CD1c-positive myeloid dendritic cell (primary cell): ENCODE measurements around the gene CSTB.
A peak's percentile ranks its signal among the peaks of the same experiment; 100 is the strongest.

Source experiments
- DNase-seq: peaks from one replicate; pipeline ENCODE4 v3.0.0-alpha.2; 2016; ENCODE audit errors: extremely low spot score

CSTB gene

GRCh38 chr21:43810505-43811261, 34.6 kb upstream of the CSTB start:
- DNase-seq: peak; percentile 88

- peak; percentile 16 for DNase-seq
Observed at GRCh38 chr21:43809853-43810504, 33.9 kb upstream of the CSTB start.

DNA sequence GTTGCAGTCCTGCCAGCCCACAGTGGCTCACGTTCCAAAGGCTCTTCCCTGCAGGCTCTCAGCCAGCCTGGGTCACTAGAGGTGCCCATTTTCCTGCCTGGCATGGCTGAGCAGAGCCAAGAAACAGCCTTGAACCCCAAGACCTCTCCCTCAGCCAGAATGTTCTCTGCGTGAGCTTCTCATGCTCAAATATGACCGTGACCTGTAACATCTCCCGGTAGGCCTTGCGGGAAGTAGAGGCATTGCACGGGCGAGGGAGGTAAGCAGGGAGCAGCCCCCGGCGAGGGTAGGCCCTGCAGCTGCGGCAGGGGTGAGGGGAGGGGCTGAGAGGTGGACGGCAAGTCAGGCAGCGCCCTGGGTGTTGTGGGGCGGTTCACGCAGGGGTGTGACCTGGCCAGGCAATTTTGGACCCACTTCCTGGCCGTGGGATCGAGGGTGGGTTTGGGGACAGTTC, 33.3 kb upstream of the CSTB start:
- no peak for DNase-seq

DNA sequence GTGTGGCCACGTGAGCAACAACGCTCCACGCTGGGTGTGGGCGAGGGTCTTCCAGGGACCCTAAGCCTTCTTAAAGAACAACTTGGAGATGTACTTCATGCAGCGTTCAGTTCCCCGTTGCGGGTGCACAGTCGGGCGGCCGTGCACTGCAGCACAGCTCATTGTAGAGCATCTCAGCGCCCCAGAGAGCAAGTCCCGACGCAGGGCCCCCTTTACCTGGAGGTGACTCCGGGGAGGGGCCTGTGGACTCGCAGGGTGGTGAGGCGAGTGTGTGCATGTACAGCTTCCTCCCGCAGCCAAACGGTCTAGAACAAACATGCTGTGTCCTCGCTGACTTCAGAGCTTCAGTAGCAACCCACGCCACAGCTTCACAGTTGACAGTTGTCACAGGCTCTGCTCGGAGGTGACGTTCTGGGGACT, 32.7 kb upstream of the CSTB start:
- no peak for DNase-seq

DNA sequence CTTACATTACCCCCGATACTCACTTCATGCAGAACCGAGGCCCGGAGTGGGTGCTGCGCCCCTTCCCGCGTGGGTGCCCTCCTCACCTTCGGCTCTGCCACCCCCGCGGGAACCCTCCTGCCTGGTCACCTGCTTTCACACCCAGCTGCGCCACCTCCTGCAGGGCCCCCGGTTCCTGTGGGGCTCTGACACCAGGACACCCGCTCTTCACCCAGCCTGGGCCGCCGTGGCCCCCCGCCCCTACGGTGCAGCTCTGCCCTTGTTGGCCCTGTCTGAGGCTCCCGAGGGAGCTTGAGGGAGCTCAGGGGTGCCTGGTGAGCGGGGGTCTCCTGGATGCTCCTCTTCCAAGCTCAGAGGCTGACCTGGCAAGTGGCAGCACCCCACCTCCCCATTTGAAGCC, 32.3 kb upstream of the CSTB start:
- no peak for DNase-seq

GRCh38 chr21:43806017-43806710, 30.1 kb upstream of the CSTB start:
- no peak for DNase-seq

- DNase-seq: peak; percentile 93
Observed at GRCh38 chr21:43805275-43805800, 29.2 kb upstream of the CSTB start.

DNA sequence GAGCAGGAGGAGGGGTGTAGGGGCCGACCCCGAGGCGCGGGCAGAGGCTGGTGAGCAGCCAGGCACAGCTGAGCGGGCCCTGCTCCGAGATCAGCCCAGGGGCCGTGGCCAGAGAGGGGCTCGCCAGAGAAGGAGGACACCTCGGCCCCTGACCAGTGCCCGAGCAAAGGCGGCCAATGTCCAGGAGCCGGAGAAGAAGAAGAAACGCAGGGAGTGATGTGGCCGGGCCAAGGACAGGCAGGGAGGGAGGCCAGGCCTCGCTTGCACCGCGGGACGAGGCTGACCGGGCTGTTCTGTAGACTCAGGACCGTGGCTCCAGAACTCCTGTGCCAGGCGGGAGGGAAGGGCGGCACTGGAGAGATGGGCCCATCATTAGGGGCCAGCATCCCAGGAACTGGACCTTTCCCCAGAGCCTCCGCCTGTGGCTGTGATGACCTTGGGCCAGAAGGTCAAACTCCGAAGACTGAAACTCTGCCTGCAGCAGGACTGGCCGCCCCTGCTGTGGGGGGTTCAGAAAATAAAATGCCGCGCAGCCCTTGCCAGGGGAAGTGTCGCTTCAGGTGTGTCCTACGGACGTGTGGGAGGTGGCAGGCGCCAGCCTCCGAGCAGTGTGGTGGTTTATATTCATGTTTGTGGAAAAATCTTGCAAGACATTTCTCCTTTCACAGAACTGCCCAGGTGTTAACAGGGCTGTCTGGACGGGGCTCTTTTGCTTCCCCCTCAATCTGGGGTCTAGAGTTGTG, 27.6 kb upstream of the CSTB start:
- DNase-seq: no peak

DNA sequence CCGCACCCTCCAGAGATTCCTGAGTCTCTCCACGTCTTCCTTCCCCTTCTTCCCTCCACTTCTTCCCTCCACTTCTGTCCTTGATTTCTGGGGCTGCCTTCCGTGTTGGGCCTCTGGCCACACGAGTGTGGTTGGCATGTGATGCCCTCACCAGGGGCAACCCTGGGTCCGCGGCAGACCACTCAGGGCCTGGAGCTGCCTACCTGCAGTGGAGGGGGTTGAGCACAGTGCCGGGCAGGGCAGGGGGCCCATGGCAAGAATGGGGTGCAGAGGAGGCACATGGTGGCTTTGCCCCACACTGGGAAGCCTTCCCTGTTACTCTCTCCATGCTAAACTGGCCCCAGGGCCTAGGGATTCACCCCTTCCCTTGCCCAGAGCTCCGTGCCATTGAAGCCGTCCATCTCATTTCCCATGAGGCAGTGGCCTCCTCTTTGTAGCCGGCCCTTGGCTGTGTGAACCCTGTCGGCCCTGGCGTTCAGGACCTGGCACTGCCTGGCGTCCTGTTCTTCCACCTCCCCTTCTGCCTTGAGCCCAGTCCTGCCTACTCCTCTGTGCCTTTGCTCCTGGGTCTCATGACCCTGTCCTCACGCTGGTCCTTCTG, 26.7 kb upstream of the CSTB start:
- no peak for DNase-seq

DNA sequence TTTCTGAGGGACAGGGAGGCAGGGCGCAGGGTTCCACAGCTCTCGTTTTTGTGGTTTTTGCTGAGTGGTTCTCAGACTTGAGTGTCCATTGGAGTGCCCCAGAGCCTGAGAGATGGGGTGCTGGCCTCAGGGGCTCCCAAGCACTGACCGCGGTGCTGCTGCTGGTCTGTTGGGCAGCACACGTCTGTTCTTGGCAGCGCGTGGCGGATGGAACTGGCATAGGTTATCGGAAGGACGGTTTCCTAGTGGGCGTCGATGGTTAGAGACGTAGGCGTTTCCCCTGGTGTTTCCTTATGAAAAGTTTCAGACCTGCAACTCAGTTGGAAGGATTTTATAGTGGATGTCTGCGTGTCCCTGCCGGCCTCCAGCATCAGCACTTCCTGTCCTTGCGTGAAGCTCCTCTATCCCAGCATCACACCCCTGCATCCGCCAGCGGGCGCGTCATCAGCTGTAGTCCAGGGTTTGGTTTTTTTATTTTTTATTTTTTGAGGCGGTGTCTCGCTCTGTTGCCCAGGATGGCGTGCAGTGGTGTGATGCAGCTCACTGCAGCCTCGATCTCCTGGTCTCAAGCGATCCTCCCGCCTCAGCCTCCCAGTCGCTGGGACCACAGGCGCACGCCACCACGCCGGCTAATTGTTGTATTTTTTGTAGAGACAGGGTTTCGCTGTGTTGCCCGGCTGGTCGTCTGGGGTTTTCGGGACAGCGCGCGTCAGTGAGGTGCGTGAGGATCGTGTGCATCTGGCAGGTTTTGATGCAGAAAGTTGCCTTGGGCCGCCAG, 25.1 kb upstream of the CSTB start:
- DNase-seq: no peak

DNA sequence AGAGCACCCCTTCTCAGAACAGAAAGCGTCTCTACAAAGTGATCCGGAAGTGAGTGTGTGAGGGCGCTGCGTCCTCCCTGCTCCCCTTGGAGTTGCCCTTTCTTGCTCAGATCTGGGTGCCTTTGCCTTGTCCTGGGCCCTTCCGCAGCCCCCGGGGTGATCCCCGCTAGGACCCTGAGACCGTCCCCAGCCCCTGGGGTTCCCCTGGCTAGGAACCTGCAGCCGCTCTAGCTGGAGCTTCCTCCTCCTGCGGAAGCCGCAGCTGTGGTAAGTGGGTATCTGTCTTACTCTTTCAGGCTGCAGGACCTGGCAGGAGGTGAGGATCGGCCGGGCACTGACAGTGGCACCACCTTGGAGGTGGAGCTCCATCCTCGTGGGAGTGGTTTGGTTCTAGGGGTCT, 24.5 kb upstream of the CSTB start:
- no peak for DNase-seq

DNA sequence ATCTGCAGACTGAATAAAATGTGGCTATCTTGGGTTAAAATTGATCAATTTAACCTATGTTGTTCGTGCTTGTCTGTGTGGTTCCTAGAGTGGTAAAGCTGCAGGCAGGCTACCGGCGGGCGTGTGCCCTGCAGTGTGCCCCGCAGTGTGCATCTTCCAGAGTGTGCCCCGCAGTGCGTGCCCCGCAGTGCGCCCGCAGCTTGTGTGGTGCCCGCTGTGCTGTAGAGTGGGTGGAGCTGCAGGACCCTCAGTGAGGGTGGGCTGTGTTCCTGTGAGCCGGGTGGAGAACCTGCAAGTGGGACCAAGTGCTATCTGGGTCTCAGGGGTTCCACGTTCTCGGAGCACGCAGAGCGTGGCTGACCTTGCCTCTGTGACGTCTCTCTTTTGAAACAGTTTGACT, 24.0 kb upstream of the CSTB start:
- DNase-seq: no peak

GRCh38 chr21:43799301-43799840, 23.3 kb upstream of the CSTB start:
- no peak for DNase-seq

DNA sequence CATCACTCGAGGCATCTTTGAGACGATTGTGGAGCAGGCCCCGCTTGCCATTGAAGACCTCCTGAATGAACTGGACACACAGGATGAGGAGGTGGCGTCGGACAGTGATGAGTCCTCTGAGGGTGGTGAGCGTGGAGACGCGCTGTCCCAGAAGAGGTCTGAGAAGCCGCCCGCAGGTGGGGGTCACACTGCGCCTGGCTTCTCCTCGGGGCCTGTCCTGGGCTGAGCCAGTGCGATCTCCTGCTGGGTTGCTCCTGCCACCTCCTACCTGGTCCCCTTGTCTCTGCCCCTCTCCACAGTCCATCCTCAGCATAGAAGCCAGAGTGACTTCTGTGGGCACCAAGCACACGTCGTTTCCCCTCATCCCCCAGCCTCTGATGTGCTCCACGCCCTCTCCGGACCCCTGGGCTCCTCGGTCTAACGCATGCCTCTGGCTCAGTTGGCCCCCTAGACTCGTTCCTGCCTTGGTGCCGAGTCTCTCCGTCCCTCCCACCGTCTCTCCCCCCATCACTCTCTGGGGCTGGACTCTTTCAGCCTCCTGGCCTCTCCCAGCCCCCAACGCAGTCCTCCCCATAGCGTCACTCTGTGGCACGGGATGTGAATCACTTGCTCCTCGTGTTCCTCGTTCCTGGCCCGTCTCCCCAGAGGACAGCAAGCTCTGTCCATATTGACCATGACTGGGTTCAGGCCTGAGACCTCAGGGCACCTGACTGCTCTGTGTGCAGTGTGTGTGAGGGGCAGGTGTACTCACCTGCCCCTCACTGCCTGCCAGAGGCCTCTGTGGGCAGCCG, 22.0 kb upstream of the CSTB start:
- DNase-seq: no peak

GRCh38 chr21:43797415-43797814, 21.3 kb upstream of the CSTB start:
- DNase-seq: no peak

- no peak for DNase-seq
Observed at GRCh38 chr21:43794857-43795256, 18.7 kb upstream of the CSTB start.

- no peak for DNase-seq
Observed at GRCh38 chr21:43794311-43794710, 18.2 kb upstream of the CSTB start.

GRCh38 chr21:43793243-43793642, 17.1 kb upstream of the CSTB start:
- DNase-seq: no peak

GRCh38 chr21:43792406-43792805, 16.3 kb upstream of the CSTB start:
- DNase-seq: no peak
